GM18507 (cell line): ENCODE measurements around the gene FBXO4.
"Not testable (repeated sequence)": the region's sequence is repeated elsewhere in the genome, so short reads cannot be mapped to it uniquely, and the experiment has no call there.

Experiments used
- DNase-seq: peaks from one replicate; pipeline ENCODE4 v3.0.0; 2011; ENCODE audit warnings: low read depth; ENCODE audit not compliant: insufficient read length; ENCODE audit errors: extremely low spot score
- FAIRE-seq: peaks from 2 replicates; lab custom pipeline; 2011; peaks lifted over from hg19 to GRCh38; lab: Jason Lieb, UNC

The FBXO4 gene

GRCh38 chr5:41973887-41974286 is 48.8 kb downstream of the FBXO4 start:
- FAIRE-seq (no peak), DNase-seq (no peak)

- FAIRE-seq (no peak), DNase-seq (no peak)
Observed at GRCh38 chr5:41978676-41979075, 53.6 kb downstream of the FBXO4 start.

- FAIRE-seq, result no peak
- no peak for DNase-seq
Observed at GRCh38 chr5:41980396-41980795, 55.3 kb downstream of the FBXO4 start.

DNA sequence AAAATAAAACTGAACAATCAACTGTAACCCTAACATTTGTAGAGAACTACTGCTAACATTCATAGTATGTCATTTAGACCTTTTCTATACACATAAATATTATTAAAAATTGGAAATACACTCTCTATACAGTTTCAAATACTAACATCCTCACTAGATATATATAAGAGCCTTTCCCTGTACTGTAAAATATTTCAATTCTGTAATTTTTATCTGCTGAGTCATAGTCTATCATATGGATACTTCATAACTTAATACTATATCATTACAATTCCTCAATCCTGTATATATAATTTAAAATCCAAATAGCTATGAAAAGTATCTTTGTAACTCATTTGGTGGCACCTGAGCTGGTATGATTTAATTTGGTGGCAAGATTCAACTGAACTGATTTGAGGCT is 55.8 kb downstream of the FBXO4 start:
- FAIRE-seq (no peak), DNase-seq (no peak)

- FAIRE-seq, DNase-seq: not testable (repeated sequence)
Observed at GRCh38 chr5:41982858-41983257, 57.8 kb downstream of the FBXO4 start.

- DNase-seq (no peak), FAIRE-seq (no peak)
Observed at GRCh38 chr5:41983284-41983683, 58.2 kb downstream of the FBXO4 start.

GRCh38 chr5:41985945-41986695 is 61.0 kb downstream of the FBXO4 start:
- DNase-seq (no peak), FAIRE-seq (no peak)
